Subcutaneous preadipocyte (primary cell): ENCODE results near the gene TPO. TPM values are rescaled to one million over a fixed set of nuclear protein-coding genes. Genes with fewer than 3 reads are reported as not detected.

Experiments
- total RNA-seq: library from RNA; depleted of rRNA; stranded (reverse); fragments of >200 nt; gene quantifications from 2 replicates; pipeline ENCODE4 v1.2.3, GENCODE V29; 2012

The TPO gene
- not detected in 2 replicates for total RNA-seq

DNA sequence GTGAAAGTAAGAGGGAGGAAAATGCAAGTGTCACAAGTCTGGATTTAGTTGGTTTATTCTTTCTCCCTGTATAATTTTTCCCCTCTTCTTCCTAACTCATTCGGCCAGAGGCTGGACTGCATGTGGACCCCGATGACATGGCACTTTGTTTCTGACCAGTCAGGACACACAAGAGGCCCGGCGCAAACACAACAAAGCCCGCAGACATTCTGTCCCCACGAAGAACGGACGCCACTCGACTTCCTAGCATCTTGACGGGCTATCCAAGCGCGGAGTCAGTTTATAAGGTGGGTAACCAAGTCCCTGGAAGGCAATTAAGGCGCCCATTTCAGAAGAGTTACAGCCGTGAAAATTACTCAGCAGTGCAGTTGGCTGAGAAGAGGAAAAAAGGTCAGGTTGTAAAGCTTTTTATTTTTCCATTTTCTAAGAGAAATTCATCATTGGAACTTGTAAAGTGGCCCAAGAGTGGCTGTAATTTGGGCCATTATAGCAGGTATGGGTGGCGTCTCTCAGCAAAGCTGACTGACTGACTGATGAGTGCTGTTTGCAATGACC, at the start of gene TPO:
Gene TPO, plus strand, starts transcription at position 308 of the 555 bp plus-strand sequence. CDS start 946 bp downstream, outside the sequence.

